ENCODE data around the gene SOX12.

DNA sequence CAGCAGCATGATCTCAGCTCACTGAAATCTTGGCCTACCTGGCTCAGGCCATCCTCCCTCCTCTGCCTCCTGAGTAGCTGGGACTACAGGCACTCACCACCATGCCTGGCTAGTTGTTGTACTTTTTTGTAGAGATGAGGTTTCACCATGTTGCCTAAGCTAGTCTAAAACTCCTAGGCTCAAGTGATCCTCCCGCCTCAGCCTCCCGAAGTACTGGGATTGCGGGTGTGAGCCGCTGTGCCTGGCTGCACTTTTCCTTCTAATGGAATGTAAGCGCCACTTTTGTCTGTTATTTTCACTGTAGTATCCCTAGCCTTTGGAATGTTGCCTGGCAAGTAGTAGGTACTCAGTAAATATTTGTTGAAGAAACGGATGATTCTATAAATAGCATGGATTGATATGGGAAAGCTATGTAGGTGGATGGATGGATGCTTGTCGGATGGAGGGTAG is 44.8 kb downstream of the SOX12 start:
- TF ChIP-seq, protein P1, sequence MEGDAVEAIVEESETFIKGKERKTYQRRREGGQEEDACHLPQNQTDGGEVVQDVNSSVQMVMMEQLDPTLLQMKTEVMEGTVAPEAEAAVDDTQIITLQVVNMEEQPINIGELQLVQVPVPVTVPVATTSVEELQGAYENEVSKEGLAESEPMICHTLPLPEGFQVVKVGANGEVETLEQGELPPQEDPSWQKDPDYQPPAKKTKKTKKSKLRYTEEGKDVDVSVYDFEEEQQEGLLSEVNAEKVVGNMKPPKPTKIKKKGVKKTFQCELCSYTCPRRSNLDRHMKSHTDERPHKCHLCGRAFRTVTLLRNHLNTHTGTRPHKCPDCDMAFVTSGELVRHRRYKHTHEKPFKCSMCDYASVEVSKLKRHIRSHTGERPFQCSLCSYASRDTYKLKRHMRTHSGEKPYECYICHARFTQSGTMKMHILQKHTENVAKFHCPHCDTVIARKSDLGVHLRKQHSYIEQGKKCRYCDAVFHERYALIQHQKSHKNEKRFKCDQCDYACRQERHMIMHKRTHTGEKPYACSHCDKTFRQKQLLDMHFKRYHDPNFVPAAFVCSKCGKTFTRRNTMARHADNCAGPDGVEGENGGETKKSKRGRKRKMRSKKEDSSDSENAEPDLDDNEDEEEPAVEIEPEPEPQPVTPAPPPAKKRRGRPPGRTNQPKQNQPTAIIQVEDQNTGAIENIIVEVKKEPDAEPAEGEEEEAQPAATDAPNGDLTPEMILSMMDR (IDR thresholded peaks at IDR 0.05): no peak
- no peak for TF ChIP-seq POLR2A (IDR thresholded peaks at IDR 0.05)

All from testis (tissue), 2 donors.